OCI-M2 (cell line): Measurements from ENCODE around the gene CDH13.

Experiments
- DNase-seq: peaks from one replicate; lab custom pipeline; 2025; ENCODE audit not compliant: unreplicated experiment; lab: John Stamatoyannopoulos, UW

CDH13 gene

DNA sequence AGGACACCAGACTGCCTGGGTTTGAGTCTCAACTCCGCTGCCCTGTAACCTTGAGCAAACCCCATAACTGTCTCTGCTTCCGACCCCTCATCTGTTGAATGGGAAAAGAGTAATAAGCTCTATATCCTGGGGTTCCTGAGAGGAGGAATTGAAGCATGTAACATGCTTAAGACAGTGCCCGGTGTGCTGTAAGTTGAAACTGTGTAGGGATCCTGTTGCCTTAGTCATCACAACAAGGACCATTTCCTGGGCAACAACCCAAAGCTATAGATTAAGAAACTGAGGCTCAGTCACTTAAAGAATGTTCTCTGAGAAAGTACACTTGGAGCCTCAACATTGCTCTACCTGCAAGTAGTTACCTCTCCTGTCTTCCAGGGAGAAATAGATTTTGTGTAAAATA is 23.0 kb downstream of the CDH13 start:
- no peak for DNase-seq

DNA sequence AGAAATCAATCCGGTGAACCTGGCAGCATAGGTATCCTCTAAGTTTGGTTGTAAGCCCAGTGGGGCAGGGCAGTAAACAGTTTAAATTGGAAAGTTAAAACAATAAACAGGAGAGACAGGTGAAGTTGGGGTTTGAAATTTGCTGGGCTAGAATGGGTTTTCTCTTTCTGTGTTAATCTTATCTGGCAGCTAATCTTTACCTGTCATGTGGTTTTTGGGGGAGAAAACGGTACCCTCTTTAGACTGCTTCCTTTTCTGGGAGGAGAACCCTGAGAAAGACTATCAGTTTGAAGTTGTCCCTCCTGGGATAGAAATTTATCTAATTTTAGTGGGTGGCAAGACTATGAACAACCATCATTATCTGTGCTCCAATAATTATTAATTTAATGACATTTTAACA is 24.0 kb downstream of the CDH13 start:
- no peak for DNase-seq

DNA sequence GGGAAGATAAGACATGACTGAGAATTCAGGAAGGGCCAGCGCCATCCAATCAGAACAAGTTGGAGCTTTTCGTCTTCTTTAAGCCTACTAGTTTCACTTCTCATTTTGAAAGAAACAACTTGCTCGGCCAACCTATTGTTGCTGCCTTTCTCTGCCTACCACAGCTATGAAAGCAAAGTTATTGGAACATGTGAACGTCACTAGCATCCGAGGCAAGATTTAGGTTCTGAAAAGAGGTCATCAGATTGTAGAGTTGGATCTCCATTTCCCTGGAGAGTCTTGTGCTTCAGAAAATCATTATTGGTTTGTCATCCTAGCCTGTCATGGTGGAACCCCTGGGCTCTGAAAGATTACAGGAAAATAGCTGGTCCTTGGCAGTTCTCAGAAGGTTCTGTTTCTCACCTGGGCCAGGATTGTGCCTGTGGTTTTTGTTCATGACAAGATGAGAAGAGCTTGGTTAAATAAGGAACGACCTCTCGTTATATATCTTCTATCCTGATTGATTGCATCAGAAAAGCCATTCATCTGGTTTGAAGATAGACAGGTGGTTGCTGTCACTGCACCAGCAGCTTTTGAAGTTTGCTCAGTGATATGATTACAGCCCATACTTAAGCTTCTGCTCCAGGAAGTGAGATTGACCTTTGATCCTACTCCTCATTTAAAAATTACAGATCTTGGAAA is 25.3 kb downstream of the CDH13 start:
- DNase-seq, result no peak

DNA sequence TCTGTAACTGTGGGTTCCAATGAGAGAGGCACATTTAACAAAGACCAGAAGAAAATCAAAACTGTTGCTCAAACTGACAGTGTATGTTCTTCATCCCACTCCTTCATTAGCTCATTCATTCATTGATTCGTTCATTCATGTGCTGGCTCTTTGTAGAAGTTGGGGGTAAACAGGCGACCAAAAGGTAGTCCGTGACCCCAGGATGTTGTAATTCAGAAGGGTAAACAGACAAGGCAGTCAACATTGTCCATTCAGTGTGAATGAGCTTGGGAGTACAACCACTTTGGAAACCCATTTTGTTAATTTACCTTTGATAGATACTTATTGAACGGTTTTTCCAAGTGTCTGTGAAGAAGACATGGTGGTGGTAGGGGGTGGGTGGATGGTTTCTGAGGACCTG is 26.1 kb downstream of the CDH13 start:
- DNase-seq, result no peak

DNA sequence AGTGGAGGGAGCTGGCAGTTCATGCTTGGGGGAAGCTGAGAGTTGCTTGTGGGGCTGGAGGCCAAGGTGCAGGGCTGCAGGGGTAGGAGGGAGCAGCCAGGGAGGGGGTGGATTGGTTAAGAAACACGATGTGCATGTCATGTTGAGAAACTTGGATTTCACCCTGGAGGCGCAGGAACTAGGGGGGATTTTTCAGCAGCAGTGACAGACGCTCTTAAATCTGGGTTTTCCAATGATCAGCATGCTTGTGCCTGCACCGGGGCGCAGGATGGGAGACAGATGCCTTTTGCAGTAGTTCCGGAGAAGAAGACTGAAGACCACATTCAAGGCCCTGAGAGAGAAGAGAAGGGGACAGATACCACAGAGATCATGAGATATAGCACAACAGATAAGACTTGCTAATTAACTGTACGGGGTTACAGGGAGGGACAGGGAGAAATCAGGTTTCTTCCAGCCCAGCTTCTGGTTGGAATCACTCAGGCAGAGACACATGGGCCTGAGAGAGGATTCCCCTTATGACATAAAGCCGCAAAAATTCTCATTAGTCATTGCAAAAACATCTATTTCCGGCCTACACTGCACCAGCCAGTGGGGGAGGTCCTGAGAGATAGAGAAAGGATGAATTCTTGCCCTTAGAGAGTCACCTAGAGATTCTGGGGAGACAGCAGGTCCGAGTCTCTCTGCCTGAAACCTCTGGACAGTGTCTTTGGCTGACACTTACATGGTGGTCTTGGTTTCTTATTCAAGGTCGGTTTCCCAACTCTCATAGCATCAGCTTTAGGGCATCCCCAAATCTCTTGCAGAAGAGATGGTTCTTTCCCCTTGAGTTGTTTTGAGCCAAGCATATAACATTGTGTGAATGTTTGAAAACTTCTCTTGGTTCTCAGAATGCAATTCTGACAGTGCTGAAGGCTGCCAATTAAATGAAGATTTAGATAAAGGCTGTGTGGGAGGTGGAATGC is 27.1 kb downstream of the CDH13 start:
- no peak for DNase-seq

DNA sequence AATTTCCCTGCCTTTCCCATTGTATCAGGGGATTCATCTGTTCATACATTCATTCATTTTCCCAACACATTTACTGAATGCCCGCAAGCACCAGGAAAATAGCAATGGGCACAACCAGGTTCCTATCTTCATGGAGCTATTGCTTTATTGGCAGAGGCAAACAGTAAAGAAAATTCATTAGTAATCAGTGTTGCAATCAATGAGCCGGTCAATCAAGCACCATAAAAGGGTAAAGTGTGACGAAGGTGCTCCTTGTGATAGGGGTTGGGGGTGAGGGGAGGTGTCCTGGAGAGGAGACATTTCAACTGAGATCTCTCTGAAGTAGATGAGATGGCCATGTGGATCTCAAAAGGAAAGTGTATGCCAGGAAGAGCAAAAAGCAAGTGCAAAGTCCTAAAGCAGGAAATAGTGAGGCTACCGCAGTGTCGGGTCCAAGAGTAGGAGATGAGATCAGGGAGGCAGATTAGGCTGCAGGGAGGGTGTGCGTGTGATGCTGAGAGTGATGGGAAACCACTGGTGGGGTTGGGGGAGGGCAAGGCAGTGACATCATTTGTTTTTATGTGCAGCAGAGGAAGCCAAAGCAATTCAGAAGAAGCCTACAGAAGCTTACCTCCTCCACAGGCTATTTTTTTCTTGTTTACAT is 28.4 kb downstream of the CDH13 start:
- DNase-seq, result no peak

DNA sequence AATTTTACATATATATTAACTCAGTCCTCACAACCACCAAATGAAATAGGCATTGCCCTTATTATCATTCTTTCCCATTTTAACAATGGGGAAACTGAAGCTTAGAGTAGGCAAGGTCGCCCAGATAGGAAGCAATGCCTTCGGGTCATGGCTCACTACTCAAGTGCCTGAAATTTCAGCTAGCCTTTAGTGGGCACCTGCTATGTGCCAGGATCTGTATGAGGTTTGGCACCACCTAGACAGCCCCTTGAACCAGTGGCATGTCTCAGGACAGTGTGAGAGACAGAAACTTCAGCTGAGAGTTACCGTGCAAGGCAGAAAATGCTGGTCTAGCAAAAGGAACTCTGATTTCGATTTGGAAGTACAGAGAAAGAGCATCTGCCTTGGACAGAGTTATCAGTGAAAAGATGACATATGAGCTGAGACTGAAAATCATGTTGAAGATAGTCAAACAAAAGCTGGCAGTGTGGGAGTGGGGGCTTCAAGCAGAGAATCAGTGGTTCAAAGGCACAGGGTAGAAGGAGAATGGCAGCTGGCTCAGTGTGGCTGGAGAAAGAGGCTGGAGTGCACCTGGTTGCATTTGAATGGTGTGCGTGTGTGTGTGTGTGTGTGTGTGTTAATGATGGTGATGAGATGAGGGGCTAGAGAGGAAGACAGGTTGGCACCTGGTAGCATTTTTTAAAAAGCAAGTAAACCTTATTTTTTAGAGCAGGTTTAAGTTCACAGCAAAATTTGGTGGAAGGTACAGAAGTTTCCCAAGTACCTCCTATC is 29.1 kb downstream of the CDH13 start:
- no peak for DNase-seq

DNA sequence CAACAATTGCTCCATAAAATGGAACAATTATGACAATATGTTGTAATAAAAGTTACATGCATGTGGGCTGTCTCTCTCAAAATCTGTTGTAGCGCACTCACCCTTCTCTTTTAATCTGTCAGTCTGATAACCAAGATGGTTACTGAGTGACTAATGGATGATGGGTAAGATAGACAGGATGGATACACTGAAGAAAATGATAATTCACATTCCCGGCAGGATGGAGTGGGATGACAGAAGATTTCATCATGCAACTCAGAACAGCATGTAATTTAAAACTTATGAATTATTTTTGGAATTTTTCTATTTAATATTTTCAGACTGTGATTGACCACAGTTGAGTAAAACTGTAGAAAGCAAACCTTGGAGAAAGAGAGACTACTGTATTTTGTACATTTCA is 30.5 kb downstream of the CDH13 start:
- no peak for DNase-seq

DNA sequence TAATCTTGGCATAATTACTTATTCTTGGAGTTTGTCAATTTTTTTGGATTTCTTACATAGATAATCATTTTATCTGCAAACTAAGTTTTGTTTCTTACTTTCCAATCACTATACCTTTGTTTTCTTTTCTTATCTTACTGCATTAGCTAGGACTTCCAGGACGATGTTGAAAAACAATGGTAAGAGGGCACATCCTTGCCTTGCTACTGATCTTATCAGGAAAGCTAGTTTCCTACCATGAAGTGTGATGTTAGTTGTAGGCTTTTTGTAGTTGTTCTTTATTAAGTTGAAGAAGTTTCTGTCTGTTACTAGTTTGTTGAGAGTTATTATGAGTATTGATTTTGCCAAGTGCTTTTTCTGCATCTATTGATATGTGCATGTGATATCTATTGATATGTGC is 31.0 kb downstream of the CDH13 start:
- DNase-seq, result no peak

DNA sequence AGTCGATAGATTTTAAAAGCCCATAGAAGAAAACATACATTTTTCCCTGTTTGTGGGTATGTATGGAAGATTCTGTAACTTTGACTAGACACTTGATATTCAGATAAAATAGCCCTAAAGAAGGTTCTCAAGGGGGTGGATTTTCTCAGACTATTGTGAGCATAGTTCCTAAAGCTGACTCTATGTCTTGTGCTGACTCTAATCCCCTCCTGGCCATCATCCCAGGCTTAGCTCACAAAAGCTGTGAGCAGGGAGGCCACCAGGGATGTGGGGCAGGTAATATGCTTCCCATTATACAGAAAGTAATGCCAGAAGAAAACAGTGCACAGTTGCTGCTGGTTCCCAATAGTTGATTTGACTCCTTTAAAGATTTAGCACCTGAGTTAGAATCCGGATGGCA is 32.0 kb downstream of the CDH13 start:
- DNase-seq, result no peak

DNA sequence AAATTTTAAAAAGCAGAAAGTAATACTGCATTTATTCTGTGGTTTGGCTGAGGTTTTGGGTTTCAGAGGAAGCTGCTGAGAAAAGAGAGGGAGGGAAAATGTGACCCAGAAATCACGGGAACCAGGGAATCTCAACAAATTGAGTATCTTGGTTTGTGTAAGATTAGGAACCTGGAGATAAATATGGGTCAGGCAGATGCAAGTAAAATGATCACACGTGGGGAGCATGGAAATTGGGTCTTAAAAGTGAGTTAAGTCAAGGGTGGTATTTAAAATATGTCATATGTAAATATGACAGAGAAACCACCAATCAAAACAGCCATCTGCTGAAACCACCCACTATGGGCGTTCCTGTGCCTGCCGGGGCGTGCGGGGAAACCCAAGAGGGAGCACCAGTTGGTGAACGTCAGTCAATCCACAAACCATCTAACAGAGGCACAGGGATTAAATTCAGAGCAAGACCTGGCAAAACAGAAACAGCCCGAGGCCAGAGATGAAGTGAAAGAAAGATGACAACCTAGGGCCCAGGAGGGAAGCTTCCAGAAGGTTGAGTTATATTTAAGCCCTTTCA is 33.4 kb downstream of the CDH13 start:
- DNase-seq, result no peak

DNA sequence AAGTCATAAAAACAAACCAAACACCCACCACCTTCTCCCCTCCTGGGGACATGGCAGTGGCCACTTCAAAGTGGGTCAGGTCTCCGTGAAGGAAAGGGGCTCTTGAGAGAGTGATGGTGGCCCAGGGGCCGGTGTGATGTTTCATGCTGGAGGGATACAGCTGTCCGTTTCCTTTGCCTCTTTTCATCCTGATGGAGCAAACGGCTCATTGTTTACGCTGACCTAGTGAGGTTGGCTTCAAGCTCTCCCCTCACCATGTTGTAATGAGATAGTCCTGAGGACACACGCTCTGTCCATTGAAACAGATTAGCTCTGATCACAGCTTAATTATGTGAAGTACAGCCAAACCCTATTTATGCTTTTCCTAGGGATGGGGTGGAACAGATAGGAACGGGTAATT is 34.2 kb downstream of the CDH13 start:
- no peak for DNase-seq

DNA sequence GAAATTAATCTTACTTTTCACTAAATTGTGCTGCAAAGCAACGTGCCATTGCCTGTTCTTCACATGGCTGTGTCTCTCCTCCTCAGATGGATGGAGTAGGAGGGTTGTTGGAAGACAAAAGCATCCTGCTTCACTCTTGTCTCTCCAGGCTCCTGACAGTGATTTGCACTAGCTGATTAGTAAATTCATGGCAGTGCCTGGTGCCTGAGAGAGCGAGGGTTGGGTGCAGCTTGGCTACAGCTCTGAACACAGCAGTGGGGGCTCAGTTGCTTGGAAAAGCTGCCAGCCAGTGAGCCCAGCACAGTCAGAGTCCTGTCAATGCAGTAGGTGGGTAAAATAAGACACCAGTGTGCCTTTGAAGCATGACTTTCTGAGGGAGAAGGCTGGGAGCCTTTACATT is 37.4 kb downstream of the CDH13 start:
- no peak for DNase-seq

DNA sequence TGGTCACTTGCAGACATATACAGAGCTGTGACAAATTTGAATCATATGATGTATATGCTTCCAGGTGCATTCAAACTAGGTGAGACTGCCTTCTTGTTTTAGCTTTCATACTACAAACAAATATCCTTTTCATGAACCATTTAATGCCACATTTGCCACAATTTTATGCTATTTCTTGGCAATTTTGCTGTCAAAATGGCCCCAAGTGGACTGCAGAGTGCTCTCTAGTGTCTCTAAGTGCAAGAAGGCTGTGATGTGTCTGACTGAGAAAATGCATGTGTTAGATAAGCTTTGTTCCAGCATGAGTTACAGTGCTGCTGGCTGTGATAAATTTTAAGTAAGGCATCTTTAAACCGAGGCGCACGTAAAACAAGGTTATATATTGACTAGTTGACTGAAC is 38.3 kb downstream of the CDH13 start:
- no peak for DNase-seq

DNA sequence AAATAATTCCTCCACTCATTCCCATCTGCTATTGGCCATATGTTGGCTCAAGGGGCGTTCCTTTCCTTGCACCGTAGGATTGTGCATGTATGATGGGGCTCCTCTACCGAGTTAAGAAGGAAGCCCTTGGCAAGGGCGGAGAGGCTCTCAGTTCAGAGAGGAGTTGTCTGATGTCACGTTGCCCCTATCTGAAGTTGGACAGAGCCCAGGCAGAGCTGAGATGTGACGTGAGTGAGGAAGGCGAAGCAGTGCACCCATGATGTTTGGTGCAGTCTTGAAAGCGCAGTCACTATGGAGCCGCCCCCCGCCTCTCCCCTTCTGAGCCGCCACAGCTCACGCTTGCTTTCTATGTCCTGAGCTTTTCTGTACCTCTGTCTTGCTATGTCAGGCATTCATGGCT is 40.7 kb downstream of the CDH13 start:
- DNase-seq, result no peak

DNA sequence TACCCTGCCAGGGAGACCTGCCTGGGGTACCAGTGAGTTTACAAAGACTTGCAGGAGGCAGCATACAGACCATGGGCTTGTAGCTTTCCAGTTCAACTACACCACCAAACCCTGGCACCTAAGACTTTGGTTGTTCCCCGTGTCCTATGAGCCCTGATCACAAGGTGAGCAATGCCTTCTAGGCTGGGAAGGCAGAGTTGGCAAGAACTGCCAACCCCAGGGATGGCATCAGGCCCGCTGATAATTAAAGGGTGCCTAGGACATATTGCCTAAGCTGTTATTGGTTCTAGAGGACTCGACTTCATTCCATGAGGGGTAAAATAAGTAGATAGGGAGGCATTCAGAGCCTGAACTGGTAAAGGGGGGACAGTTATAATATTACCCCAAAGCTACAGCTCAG is 41.3 kb downstream of the CDH13 start:
- DNase-seq, result no peak

DNA sequence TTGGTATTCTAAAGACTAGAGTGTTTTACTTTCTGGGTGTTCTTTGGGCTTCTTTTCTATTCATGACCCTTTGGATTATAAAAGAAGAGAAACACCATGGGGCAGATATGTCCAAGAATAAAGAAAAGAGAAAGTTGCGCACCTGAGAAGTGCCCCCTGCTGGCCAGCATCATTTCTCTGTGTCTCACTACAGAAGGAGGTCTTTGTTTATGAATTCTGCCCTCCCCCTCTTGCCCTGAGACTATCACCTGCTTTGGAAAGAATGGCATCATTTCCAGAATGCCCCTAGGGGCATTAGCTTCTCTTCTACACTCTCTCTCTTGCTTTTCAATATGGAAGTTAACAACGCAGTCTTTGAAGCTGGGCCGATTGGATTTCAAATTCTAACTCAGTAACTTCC is 45.0 kb downstream of the CDH13 start:
- no peak for DNase-seq

DNA sequence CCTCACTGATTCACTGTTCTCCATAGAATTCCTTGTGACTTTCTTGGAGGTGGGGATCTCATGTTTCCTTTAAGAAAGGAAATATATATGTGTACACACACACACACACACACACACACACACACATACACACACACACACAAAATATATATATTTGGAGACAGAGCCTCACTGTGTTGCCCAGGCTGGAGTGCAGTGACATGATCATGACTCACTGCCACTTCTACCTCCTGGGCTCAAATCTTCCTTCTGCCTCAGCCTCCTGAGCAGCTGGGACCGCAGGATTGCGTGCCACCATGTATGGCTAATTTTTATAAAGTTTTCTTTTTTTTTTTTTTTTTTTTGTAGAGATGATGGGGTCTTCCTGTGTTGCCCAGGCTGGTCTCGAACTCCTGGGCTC is 45.9 kb downstream of the CDH13 start:
- no peak for DNase-seq

DNA sequence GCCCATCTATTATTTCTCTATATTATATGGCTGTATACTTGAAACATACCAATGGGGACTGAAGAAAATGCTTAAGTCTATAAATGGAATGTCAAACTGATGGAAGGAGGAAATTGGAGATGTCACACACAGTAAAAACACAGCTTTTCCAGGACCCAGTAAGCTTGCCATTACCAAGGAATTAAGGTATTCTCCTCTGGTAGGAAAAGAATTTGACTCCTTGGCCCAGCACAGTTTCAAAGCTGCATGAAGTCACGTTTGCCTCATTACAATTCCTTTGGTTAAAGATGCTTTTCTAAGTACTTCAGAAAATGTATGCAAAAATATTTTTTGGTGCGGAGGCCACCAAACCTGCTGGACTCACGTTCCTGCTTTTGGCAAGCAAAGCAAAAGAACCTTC is 48.5 kb downstream of the CDH13 start:
- DNase-seq, result no peak

DNA sequence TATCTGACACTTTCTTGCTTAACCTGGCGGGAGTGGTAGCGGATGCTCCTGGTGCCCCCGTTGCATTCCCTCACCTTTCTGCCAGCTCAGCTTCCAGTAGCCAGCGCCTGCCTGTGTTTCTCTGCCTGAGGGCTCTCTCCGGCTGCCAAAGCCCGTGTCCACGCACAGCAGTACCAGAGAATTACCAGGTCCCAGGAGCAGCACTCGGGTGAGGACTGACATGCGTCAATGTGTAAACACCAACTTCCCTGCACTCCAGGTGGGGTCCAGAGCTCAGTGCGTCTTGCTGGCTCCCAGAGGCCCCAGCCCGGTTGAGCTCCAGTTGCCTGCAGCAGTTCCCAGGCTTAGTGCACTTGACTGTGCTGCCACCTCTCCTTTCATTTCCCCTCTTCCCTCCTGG is 54.8 kb downstream of the CDH13 start:
- DNase-seq, result no peak

DNA sequence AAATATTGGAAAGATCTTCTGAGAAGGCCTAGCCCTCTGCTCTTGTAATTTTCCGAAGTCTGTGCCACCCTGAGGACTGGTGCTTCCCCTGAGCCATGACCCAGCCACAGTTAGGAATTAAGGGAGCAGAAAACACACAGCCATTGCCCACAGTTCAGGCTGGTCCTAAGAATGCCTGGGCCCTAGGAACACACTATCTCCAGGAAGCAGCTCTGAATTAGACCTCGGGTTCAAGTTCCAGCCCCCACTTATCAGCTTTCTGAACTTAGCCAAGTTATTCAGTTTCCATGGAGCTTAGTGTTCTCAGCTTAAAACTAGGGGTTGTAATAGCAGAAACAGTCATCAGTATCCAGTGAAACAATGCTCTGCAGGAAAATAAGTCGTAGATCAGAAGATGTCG is 56.0 kb downstream of the CDH13 start:
- DNase-seq, result no peak
